Endothelial cell of umbilical vein (primary cell): ENCODE measurements around the gene GRAMD2B. TPM values are rescaled to one million over a fixed set of nuclear protein-coding genes. Genes with fewer than 3 reads are reported as not detected.

ENCODE experiments used
- BruUV-seq: library from RNA; stranded (reverse); fragments of 400-500 nt; replicated peaks from 2 replicates; lab custom pipeline; 2021; lab: Mats Ljungman, UMichigan
- CTCF ChIA-PET: fragments of 300-600, 350-600 bp; sonication (Branson Sonifier 250); formaldehyde crosslinking; loops from one replicate; lab custom pipeline; 2021; ENCODE audit warnings: antibody characterized with exemption, inconsistent platforms; lab: Charles Lee
- POLR2A ChIA-PET: fragments of 300-600, 350-600 bp; sonication (Branson Sonifier 250); formaldehyde crosslinking; loops from one replicate; lab custom pipeline; 2021; ENCODE audit warnings: antibody characterized with exemption, inconsistent platforms; lab: Charles Lee
- DNase-seq: peaks from one replicate; pipeline ENCODE4 v3.0.0-alpha.2; 2011; ENCODE audit warnings: low read depth, low spot score
- FAIRE-seq: peaks from 2 replicates; lab custom pipeline; 2011; peaks lifted over from hg19 to GRCh38; lab: Jason Lieb, UNC
- H2AFZ ChIP-seq: 2 replicates; pipeline ENCODE4 v1.6.0; 2012; ENCODE audit warnings: low read depth, low read length, control low read depth, inconsistent platforms
- H3K27ac ChIP-seq: 2 replicates; pipeline ENCODE4 v1.5.1; 2011; ENCODE audit warnings: low read depth, mild to moderate bottlenecking, control low read depth, low read length, moderate library complexity; ENCODE audit not compliant: insufficient read depth
- H3K27me3 ChIP-seq, 2 experiments: 2 replicates each; pipeline versions ENCODE4 v1.6.0 to v1.6.1; 2011; ENCODE audit warnings: low read length in 2 of 2, mixed read lengths in 1 of 2; ENCODE audit not compliant: control insufficient read depth in 2 of 2, insufficient read depth in 2 of 2
- H3K36me3 ChIP-seq, 2 experiments: 2 replicates in 1 of 2; 3 replicates in 1 of 2; pipeline ENCODE4 v1.5.1; 2011; ENCODE audit warnings: low read length in 2 of 2, mild to moderate bottlenecking in 1 of 2, moderate library complexity in 1 of 2; ENCODE audit not compliant: control insufficient read depth in 2 of 2, insufficient read depth in 2 of 2; ENCODE audit errors: extremely low read depth in 1 of 2
- H3K4me1 ChIP-seq: 3 replicates; pipeline ENCODE4 v1.5.1; 2011; ENCODE audit warnings: mild to moderate bottlenecking, low read length; ENCODE audit not compliant: control insufficient read depth, insufficient read depth; ENCODE audit errors: extremely low read depth
- H3K4me2 ChIP-seq: 2 replicates; pipeline ENCODE4 v1.6.1; 2011; ENCODE audit warnings: low read length, control low read depth, mixed read lengths; ENCODE audit not compliant: insufficient read depth
- H3K4me3 ChIP-seq, 3 experiments: fragments of 200-600 bp in 1 of 3; sonication (generic), shearing (Covaris generic) in 1 of 3; replicated peaks in 1 of 3; 2 replicates each; pipeline ENCODE4 v1.5.1; 2011 to 2016; ENCODE audit warnings: control low read depth in 3 of 3, low read length in 3 of 3, mild to moderate bottlenecking in 2 of 3, inconsistent platforms in 1 of 3, low read depth in 1 of 3, moderate library complexity in 1 of 3; ENCODE audit not compliant: insufficient read depth in 1 of 3
- H3K79me2 ChIP-seq: 2 replicates; pipeline ENCODE4 v1.6.0; 2012; ENCODE audit warnings: low read length, inconsistent platforms; ENCODE audit not compliant: control insufficient read depth, insufficient read depth
- H3K9ac ChIP-seq: replicated peaks from 2 replicates; pipeline ENCODE3; 2011; ENCODE audit warnings: low read length, control low read depth; ENCODE audit not compliant: insufficient read depth; ENCODE audit errors: extremely low read depth
- H3K9me1 ChIP-seq: replicated peaks from 3 replicates; pipeline ENCODE4 v1.6.0; 2011; ENCODE audit warnings: mild to moderate bottlenecking, low read length; ENCODE audit not compliant: control insufficient read depth, insufficient read depth; ENCODE audit errors: extremely low read depth
- H3K9me3 ChIP-seq: replicated peaks from 2 replicates; pipeline ENCODE4 v1.5.1; 2012; ENCODE audit warnings: low read length, inconsistent platforms; ENCODE audit not compliant: control insufficient read depth, insufficient read depth
- H4K20me1 ChIP-seq: replicated peaks from 2 replicates; pipeline ENCODE3; 2011; ENCODE audit warnings: mild to moderate bottlenecking, low read length; ENCODE audit not compliant: control insufficient read depth, insufficient read depth; ENCODE audit errors: extremely low read depth
- EZH2 ChIP-seq: IDR thresholded peaks from 2 replicates; pipeline ENCODE4 v1.6.1; 2012; ENCODE audit warnings: borderline replicate concordance, low read depth, mild to moderate bottlenecking, moderate library complexity, low read length, inconsistent platforms; ENCODE audit not compliant: severe bottlenecking
- FOS ChIP-seq: IDR thresholded peaks from 2 replicates; pipeline ENCODE4 v1.6.1; 2011; ENCODE audit warnings: mild to moderate bottlenecking, low read length, moderate library complexity, borderline replicate concordance; ENCODE audit not compliant: insufficient read depth
- GATA2 ChIP-seq: IDR thresholded peaks from 2 replicates; pipeline ENCODE4 v1.7.0; 2011; ENCODE audit warnings: low read depth, mild to moderate bottlenecking, moderate library complexity, mixed read lengths, low read length; ENCODE audit not compliant: insufficient read length, insufficient read depth
- JUN ChIP-seq: IDR thresholded peaks from 2 replicates; pipeline ENCODE4 v1.6.1; 2011; ENCODE audit warnings: borderline replicate concordance, low read depth; ENCODE audit not compliant: insufficient read length, insufficient read depth
- MAX ChIP-seq: IDR thresholded peaks from 2 replicates; pipeline ENCODE4 v1.6.1; 2011; ENCODE audit not compliant: insufficient read depth, insufficient read length
- MYC ChIP-seq: IDR thresholded peaks from one replicate; pipeline ENCODE4 v1.6.1; 2011; ENCODE audit warnings: mild to moderate bottlenecking, low read depth, low read length
- POLR2A ChIP-seq: IDR thresholded peaks from 2 replicates; pipeline ENCODE4 v1.6.1; 2012; ENCODE audit warnings: low read depth, mild to moderate bottlenecking, control low read depth, low read length
- POLR2AphosphoS5 ChIP-seq: IDR thresholded peaks from 2 replicates; pipeline ENCODE4 v1.6.1; 2012; ENCODE audit warnings: low read depth, mild to moderate bottlenecking, control low read depth, low read length, moderate library complexity; ENCODE audit not compliant: insufficient read depth
- dilution Hi-C: fragments of 300-500 bp; cut with MboI; formaldehyde crosslinking; loops from one replicate; pipeline ENCODE4 v1.15.0; 2019; ENCODE audit warnings: low sequenced_read_pairs; ENCODE audit not compliant: extremely low pct_ligation_motif_present
- intact Hi-C: fragments of 100-400 bp; cut with micrococcal nuclease; formaldehyde crosslinking; loops from one replicate; pipeline ENCODE4 v1.10.0; 2022
- polyA plus RNA-seq, 4 experiments: library from polyadenylated mRNA; depleted of rRNA in 3 of 4; stranded (reverse) in 3 of 4; unstranded in 1 of 4; fragments of >200 nt; gene quantifications; 2 replicates each; pipeline versions ENCODE4 v1.2.1 to v1.2.3, GENCODE V29; 2011 to 2012; ENCODE audit warnings: missing spikeins in 1 of 4
- total RNA-seq: library from RNA; stranded (reverse); gene quantifications from 2 replicates; pipeline ENCODE4 v1.2.3, GENCODE V29; 2021
- TF ChIP-seq, protein P1 (sequence below), 2 donors: IDR thresholded peaks; 1 replicate in 1 of 2; 2 replicates in 1 of 2; pipeline ENCODE4 v1.5.1; 2011; ENCODE audit warnings: low read length in 2 of 2, mild to moderate bottlenecking in 2 of 2, moderate library complexity in 2 of 2, control low read depth in 1 of 2, inconsistent platforms in 1 of 2, low read depth in 1 of 2; ENCODE audit not compliant: insufficient read depth in 1 of 2; ENCODE audit errors: extremely low read depth in 1 of 2

GRAMD2B gene
- total and polyA plus RNA-seq, 2 donors (not counting 3 experiments of a cell fraction or from before 2014, with no cell fraction given), result 2.0 to 5.5 TPM

DNA sequence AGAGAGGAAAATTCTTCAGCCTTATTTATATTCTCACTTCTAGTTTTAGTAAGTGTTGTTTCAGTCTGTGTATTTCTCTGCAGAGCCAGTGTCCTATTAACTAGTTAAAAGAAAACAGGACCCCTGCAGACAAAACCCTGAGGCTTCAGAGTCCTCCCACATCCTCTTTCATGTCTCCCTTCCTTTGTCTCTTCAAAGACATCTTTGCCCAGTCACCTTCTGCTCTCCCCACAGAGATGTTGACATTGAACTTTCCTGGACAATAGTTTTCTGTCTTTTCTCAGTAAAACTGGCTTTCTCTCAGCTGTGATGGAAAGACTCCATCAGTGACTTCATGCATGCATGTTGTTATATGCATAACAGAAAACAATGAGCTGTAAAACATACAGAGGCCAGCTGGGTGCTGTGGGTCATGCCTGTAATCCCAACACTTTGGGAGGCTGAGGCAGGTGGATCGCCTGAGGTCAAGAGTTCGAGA lies 20.2 kb downstream of the GRAMD2B start:
- TF ChIP-seq, protein P1, sequence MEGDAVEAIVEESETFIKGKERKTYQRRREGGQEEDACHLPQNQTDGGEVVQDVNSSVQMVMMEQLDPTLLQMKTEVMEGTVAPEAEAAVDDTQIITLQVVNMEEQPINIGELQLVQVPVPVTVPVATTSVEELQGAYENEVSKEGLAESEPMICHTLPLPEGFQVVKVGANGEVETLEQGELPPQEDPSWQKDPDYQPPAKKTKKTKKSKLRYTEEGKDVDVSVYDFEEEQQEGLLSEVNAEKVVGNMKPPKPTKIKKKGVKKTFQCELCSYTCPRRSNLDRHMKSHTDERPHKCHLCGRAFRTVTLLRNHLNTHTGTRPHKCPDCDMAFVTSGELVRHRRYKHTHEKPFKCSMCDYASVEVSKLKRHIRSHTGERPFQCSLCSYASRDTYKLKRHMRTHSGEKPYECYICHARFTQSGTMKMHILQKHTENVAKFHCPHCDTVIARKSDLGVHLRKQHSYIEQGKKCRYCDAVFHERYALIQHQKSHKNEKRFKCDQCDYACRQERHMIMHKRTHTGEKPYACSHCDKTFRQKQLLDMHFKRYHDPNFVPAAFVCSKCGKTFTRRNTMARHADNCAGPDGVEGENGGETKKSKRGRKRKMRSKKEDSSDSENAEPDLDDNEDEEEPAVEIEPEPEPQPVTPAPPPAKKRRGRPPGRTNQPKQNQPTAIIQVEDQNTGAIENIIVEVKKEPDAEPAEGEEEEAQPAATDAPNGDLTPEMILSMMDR (IDR thresholded peaks at IDR 0.05; ENCODE audit: extremely low read depth in 1 of 2, insufficient read depth in 1 of 2, low read depth in 1 of 2, low read length in 2 of 2), result no peak
- TF ChIP-seq GATA2 (no peak), POLR2A (no peak), FOS (no peak), JUN (no peak), POLR2AphosphoS5 (no peak), MYC (no peak), EZH2 (no peak), MAX (no peak)
- Histone ChIP-seq H3K9me1 (no peaks in the 10 kb centered on the region), H3K36me3 (no peaks in the 10 kb centered on the region), H4K20me1 (no peaks in the 10 kb centered on the region), H3K27me3 (no peaks in the 10 kb centered on the region), H3K79me2 (no peaks in the 10 kb centered on the region), H3K9me3 (no peaks in the 10 kb centered on the region), H3K27ac (no peak overlapping the region), H3K4me1 (no peaks in the 10 kb centered on the region), H3K9ac (no peak overlapping the region), H3K4me3 (no peak overlapping the region), H3K4me2 (no peak overlapping the region), H2AFZ (no peak overlapping the region)
- ChIA-PET POLR2A (no interaction called here), CTCF (no interaction called here)
- FAIRE-seq, result no peak
- intact Hi-C loops (no loop called here), dilution Hi-C loops (no loop called here)
- no peak for DNase-seq
- no TSS peak for BruUV-seq
